Measurements from ENCODE around the gene PTCH1. TPM values are rescaled to one million over a fixed set of nuclear protein-coding genes. Genes with fewer than 3 reads are reported as not detected.
A peak's percentile ranks its signal among the peaks of the same experiment; 100 is the strongest.

Gene PTCH1
- total and polyA plus RNA-seq, 2 experiments from 2014 or later = 36.8 to 44.1 TPM

DNA sequence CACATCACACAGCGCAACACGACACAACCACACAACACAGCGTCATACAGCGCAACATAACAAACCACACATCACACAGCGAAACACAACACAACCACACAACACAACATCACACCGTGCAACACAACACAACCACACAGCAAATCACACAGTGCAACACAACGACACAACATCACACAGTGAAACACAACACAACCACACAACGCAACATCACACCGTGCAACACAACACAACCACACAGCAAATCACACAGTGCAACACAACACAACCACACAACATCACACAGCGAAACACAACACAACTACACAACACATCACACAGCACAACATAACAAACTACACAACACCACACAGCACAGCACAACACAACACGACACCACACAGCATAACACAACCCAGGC lies 40.4 kb upstream of the PTCH1 start:
- TF ChIP-seq EZH2phosphoT487 (IDR thresholded peaks at IDR 0.05; ENCODE audit: low read depth, severe bottlenecking, unreplicated experiment) = no peak
- TF ChIP-seq, protein P1, sequence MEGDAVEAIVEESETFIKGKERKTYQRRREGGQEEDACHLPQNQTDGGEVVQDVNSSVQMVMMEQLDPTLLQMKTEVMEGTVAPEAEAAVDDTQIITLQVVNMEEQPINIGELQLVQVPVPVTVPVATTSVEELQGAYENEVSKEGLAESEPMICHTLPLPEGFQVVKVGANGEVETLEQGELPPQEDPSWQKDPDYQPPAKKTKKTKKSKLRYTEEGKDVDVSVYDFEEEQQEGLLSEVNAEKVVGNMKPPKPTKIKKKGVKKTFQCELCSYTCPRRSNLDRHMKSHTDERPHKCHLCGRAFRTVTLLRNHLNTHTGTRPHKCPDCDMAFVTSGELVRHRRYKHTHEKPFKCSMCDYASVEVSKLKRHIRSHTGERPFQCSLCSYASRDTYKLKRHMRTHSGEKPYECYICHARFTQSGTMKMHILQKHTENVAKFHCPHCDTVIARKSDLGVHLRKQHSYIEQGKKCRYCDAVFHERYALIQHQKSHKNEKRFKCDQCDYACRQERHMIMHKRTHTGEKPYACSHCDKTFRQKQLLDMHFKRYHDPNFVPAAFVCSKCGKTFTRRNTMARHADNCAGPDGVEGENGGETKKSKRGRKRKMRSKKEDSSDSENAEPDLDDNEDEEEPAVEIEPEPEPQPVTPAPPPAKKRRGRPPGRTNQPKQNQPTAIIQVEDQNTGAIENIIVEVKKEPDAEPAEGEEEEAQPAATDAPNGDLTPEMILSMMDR (IDR thresholded peaks at IDR 0.05; ENCODE audit: poor library complexity) = no peak
- TF ChIP-seq EZH2 (IDR thresholded peaks at IDR 0.05; ENCODE audit: borderline replicate concordance) = no peak
- H3K4me3 ChIP-seq = no peak overlapping the region
- peaks cover 6% of the 10 kb centered on the region for H3K4me1 ChIP-seq (ENCODE audit: insufficient read depth)
- peaks cover 7% of the 10 kb centered on the region for H3K27me3 ChIP-seq
- no peak for DNase-seq (ENCODE audit: low spot score)
- no peaks in the 10 kb centered on the region for H3K9me2 ChIP-seq (replicated peaks; ENCODE audit: insufficient read depth)
- no peaks in the 10 kb centered on the region for H3K9me3 ChIP-seq (ENCODE audit: low read depth)
- H3K36me3 ChIP-seq (replicated peaks; ENCODE audit: insufficient read depth, low read depth) = no peaks in the 10 kb centered on the region
- WGBS (ENCODE audit: low lambda C conversion rate, missing lambda C conversion rate) = 97% methylated on average over 11 of the region's 11 CpGs
- no peak overlapping the region for H3K27ac ChIP-seq
- H3K79me2 ChIP-seq = no peaks in the 10 kb centered on the region
- H2AFZ ChIP-seq = no peak overlapping the region
- H3K4me2 ChIP-seq = no peak overlapping the region
- no peaks in the 10 kb centered on the region for H4K20me1 ChIP-seq (ENCODE audit: insufficient read depth, poor library complexity, severe bottlenecking)

DNA sequence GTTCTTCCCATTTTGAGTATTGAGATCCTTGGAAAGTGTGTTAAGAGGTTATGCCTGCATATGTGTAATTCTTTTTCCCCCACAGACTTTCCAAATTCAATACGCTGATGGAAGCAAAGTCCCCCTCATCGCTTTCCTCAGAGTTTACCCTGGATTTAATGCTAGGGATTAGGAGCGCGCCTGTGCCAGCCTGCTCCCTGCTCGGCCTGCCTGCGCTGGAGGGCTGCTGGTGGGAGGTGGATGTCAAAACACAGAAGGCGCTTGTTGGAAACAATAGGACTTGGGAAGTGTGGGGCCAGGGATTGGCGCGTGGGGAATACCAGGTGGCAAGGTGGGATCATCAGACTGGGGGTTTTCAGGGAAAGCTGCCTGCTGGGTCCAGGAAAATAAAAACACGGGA lies 39.8 kb upstream of the PTCH1 start:
- TF ChIP-seq EZH2 (IDR thresholded peaks at IDR 0.05; ENCODE audit: borderline replicate concordance) (no peak), EZH2phosphoT487 (IDR thresholded peaks at IDR 0.05; ENCODE audit: low read depth, severe bottlenecking, unreplicated experiment) (no peak)
- TF ChIP-seq, protein P1 (IDR thresholded peaks at IDR 0.05; ENCODE audit: poor library complexity) = no peak
- Histone ChIP-seq H3K79me2 (no peaks in the 10 kb centered on the region), H3K36me3 (replicated peaks; ENCODE audit: insufficient read depth, low read depth) (no peaks in the 10 kb centered on the region), H3K4me2 (no peak overlapping the region), H3K9me2 (replicated peaks; ENCODE audit: insufficient read depth) (no peaks in the 10 kb centered on the region), H3K27me3 (peaks cover 7% of the 10 kb centered on the region), H3K9me3 (ENCODE audit: low read depth) (no peaks in the 10 kb centered on the region), H2AFZ (no peak overlapping the region), H3K27ac (no peak overlapping the region), H3K4me1 (ENCODE audit: insufficient read depth) (peaks cover 6% of the 10 kb centered on the region), H3K4me3 (no peak overlapping the region), H4K20me1 (ENCODE audit: insufficient read depth, poor library complexity, severe bottlenecking) (no peaks in the 10 kb centered on the region)
- DNase-seq (ENCODE audit: low spot score) = no peak
- 59% methylated on average over 10 of the region's 10 CpGs for WGBS (ENCODE audit: low lambda C conversion rate, missing lambda C conversion rate)

DNA sequence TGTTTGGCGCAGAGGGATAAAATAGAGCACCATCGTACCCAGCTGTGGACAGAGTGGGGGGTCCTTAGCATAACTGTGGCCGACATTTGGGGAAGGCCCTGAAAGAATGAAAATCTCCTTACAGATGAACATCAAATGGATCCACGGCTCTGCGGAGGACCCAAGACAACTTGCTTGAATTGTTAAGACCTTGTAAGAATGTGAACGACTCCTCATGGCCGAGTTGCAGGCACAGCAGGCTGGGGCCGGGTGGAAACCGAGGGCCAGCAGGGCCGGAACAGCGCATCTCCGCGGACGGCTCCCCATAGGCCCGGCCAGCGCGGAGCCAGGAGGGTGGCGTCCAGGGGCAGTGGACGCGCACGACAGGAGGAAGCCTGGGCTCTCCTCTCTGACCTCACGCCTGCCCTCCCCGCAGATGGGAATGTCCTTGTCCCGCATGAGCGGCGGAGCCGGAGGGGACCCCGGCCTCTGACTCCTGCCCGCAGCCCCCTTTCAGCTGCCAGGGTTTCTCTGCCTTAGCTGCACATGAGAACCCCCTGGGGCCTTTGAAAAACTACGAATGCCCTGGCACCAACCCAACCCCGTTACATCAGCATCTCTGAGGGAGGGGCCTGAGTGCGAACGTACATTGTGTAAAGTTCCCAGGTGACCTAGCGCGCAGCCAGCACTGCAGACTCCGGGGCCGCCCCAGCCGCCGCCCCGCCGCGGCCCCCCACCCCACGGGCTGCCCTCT lies 36.2 kb upstream of the PTCH1 start:
- DNase-seq (ENCODE audit: low spot score) = peak; percentile 68
- Histone ChIP-seq H3K9me3 (ENCODE audit: low read depth) (no peaks in the 10 kb centered on the region), H3K4me3 (no peak overlapping the region), H3K36me3 (replicated peaks; ENCODE audit: insufficient read depth, low read depth) (no peaks in the 10 kb centered on the region), H3K27ac (no peak overlapping the region), H3K4me2 (peak overlapping the region; percentile 70), H3K4me1 (ENCODE audit: insufficient read depth) (peaks cover 6% of the 10 kb centered on the region), H3K27me3 (peaks cover 7% of the 10 kb centered on the region), H3K79me2 (no peaks in the 10 kb centered on the region), H4K20me1 (ENCODE audit: insufficient read depth, poor library complexity, severe bottlenecking) (no peaks in the 10 kb centered on the region), H2AFZ (peak overlapping the region; percentile 21), H3K9me2 (replicated peaks; ENCODE audit: insufficient read depth) (no peaks in the 10 kb centered on the region)
- WGBS (ENCODE audit: low lambda C conversion rate, missing lambda C conversion rate) = 30% methylated on average over 33 of the region's 43 CpGs
- TF ChIP-seq, protein P1 (IDR thresholded peaks at IDR 0.05; ENCODE audit: poor library complexity) = no peak
- TF ChIP-seq EZH2phosphoT487 (IDR thresholded peaks at IDR 0.05; ENCODE audit: low read depth, severe bottlenecking, unreplicated experiment) (no peak), EZH2 (IDR thresholded peaks at IDR 0.05; ENCODE audit: borderline replicate concordance) (no peak)

Data from hepatocyte (in vitro differentiated cells).